Measurements from ENCODE around the gene RHBDL3. TPM values are rescaled to one million over a fixed set of nuclear protein-coding genes. Genes with fewer than 3 reads are reported as not detected.
A peak's percentile ranks its signal among the peaks of the same experiment; 100 is the strongest.

Gene RHBDL3
- total and polyA plus RNA-seq, 2 of the 8 experiments (the other 6 are each of a cell fraction or from before 2014, with no cell fraction given), result 9.6 to 12.2 TPM

GRCh38 chr17:32298721-32299579, 33.3 kb downstream of the RHBDL3 start:
- H2AFZ ChIP-seq (ENCODE audit: low read length), result no peak overlapping the region
- H2BK12ac ChIP-seq (ENCODE audit: low read depth, low read length), result 0 out of 2 replicates have a peak overlapping the region, but pooled peaks have one; percentile 65
- H4K8ac ChIP-seq (ENCODE audit: extremely low read depth, insufficient read depth, low read length), result no peak overlapping the region
- no peaks in the 10 kb centered on the region for H3K9me3 ChIP-seq (ENCODE audit: insufficient read depth in 2 of 2, low read depth in 1 of 2, low read length in 1 of 2)
- POLR2A ChIA-PET (ENCODE audit: partially characterized antibody), result interaction anchor here (0.6 to 1.6 kb wide), 3 partner anchors 9 to 17 kb away, joined by 3 to 4 read pairs (median 3); no protein-coding TSS in a partner anchor
- H4K20me1 ChIP-seq (replicated peaks in 1 of 2; ENCODE audit: control insufficient read depth in 1 of 2, insufficient read depth in 2 of 2, low read length in 2 of 2), result no peaks in the 10 kb centered on the region
- H2BK120ac ChIP-seq (replicated peaks; ENCODE audit: low read depth, low read length), result no peak overlapping the region
- H3K79me2 ChIP-seq (ENCODE audit: control insufficient read depth in 1 of 2, insufficient read depth in 2 of 2, low read length in 2 of 2), result no peaks in the 10 kb centered on the region
- no peaks in the 10 kb centered on the region for H3K27me3 ChIP-seq (replicated peaks in 1 of 4; ENCODE audit: control insufficient read depth in 3 of 4, extremely low read depth in 1 of 4, insufficient read depth in 3 of 4, low read length in 3 of 4)
- H3K4me3 ChIP-seq (ENCODE audit: extremely low read depth in 1 of 4, insufficient read depth in 2 of 4, low read depth in 3 of 4, low read length in 4 of 4), result no peak overlapping the region
- peak overlapping the region; percentile 27; the same call in 1 of the 2 replicates for H2BK5ac ChIP-seq (ENCODE audit: low read depth, low read length)
- H3K27ac ChIP-seq (ENCODE audit: low read depth, low read length), result no peak overlapping the region
- H2BK20ac ChIP-seq (ENCODE audit: low read length), result no peak overlapping the region
- H3K23me2 ChIP-seq (ENCODE audit: low read depth, low read length), result no peaks in the 10 kb centered on the region
- no peak overlapping the region for H3K14ac ChIP-seq (ENCODE audit: insufficient read length)
- no peak overlapping the region for H3K4me2 ChIP-seq (ENCODE audit: insufficient read depth in 1 of 2, low read depth in 2 of 2, low read length in 2 of 2)
- no peak overlapping the region for H3K4ac ChIP-seq (replicated peaks; ENCODE audit: insufficient read length, low read depth, low read length)
- H4K5ac ChIP-seq (ENCODE audit: insufficient read length, low read depth, low read length), result no peak overlapping the region
- H2AK5ac ChIP-seq (ENCODE audit: low read depth, low read length), result no peak overlapping the region
- FAIRE-seq (no peak), DNase-seq (ENCODE audit: low read depth in 1 of 2, low spot score in 2 of 2) (no peak)
- peak overlapping the region; percentile 92 for H2BK15ac ChIP-seq (ENCODE audit: low read length)
- H3K4me1 ChIP-seq (replicated peaks in 1 of 4; ENCODE audit: control insufficient read depth in 3 of 4, insufficient read depth in 4 of 4, low read length in 3 of 4), result peaks cover 9 to 29% (median 11%) of the 10 kb centered on the region in 4 experiments
- no peak overlapping the region for H3K23ac ChIP-seq (ENCODE audit: insufficient read length)
- H3K9ac ChIP-seq (replicated peaks in 1 of 4; ENCODE audit: extremely low read depth in 1 of 4, low read depth in 3 of 4, low read length in 3 of 4), result no peak overlapping the region
- H4K91ac ChIP-seq (replicated peaks; ENCODE audit: insufficient read length, low read length), result no peak overlapping the region
- CTCF ChIA-PET (ENCODE audit: partially characterized antibody), result interaction anchor here (0.7 to 2.2 kb wide), 7 partner anchors 12 to 114 kb away, joined by 3 to 6 read pairs (median 4); no protein-coding TSS in a partner anchor
- 89% methylated on average over 13 of the region's 13 CpGs; no CpG with 5 or more reads in 1 of the 2 experiments for WGBS, 2 experiments (ENCODE audit: extremely low coverage in 1 of 2, insufficient coverage in 1 of 2, insufficient read length in 1 of 2, insufficient replicate concordance in 2 of 2, low coverage in 1 of 2, low lambda C conversion rate in 2 of 2, missing lambda C conversion rate in 1 of 2)
- no peaks in the 10 kb centered on the region for H3K79me1 ChIP-seq (ENCODE audit: low read depth, low read length)
- no peak overlapping the region for H3K56ac ChIP-seq (replicated peaks; ENCODE audit: insufficient read length, low read depth, low read length)
- peak overlapping the region; percentile 25; the same call in 1 of the 2 replicates for H3K18ac ChIP-seq (ENCODE audit: extremely low read depth, low read length)
- peaks cover 0 to 29% (median 0%) of the 10 kb centered on the region in 4 experiments; a peak in 3 of 8 replicates for H3K36me3 ChIP-seq (ENCODE audit: control insufficient read depth in 2 of 4, insufficient read depth in 4 of 4, low read length in 3 of 4)
- TF ChIP-seq CTBP2 (IDR thresholded peaks at IDR 0.05; ENCODE audit: borderline replicate concordance, insufficient read depth, insufficient read length, low read length) (no peak), JUN (IDR thresholded peaks at IDR 0.05; ENCODE audit: low read depth, low read length) (no peak), POU5F1 (IDR thresholded peaks at IDR 0.05; ENCODE audit: low read depth, low read length) (no peak), PHF8 (conservative IDR thresholded peaks at IDR 0.05; ENCODE audit: low read depth, low read length) (no peak), TCF12 (IDR thresholded peaks at IDR 0.05; ENCODE audit: low read depth, low read length) (no peak), BRCA1 (IDR thresholded peaks at IDR 0.05; ENCODE audit: low read depth, low read length) (no peak)
- TF ChIP-seq, protein P1, sequence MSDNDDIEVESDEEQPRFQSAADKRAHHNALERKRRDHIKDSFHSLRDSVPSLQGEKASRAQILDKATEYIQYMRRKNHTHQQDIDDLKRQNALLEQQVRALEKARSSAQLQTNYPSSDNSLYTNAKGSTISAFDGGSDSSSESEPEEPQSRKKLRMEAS (IDR thresholded peaks at IDR 0.05), result no peak
- TF ChIP-seq, protein P2, sequence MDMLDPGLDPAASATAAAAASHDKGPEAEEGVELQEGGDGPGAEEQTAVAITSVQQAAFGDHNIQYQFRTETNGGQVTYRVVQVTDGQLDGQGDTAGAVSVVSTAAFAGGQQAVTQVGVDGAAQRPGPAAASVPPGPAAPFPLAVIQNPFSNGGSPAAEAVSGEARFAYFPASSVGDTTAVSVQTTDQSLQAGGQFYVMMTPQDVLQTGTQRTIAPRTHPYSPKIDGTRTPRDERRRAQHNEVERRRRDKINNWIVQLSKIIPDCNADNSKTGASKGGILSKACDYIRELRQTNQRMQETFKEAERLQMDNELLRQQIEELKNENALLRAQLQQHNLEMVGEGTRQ (IDR thresholded peaks at IDR 0.05; ENCODE audit: low read length), result no peak
- TF ChIP-seq, protein P3, sequence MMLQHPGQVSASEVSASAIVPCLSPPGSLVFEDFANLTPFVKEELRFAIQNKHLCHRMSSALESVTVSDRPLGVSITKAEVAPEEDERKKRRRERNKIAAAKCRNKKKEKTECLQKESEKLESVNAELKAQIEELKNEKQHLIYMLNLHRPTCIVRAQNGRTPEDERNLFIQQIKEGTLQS (IDR thresholded peaks at IDR 0.05; ENCODE audit: insufficient read depth, low read depth, low read length), result no peak
